Naive B cell (primary cell): ENCODE data around the gene KCND2. TPM values are rescaled to one million over a fixed set of nuclear protein-coding genes. Genes with fewer than 3 reads are reported as not detected.

ENCODE experiments used
- ATAC-seq, 2 donors: fragments of 150-1000 bp; cut with Tn5 transposase; 2 replicates each; pipeline ENCODE4 v1.10.0; 2021; ENCODE audit warnings: low read depth in 2 of 2, mild to moderate bottlenecking in 2 of 2, moderate library complexity in 2 of 2
- DNase-seq: peaks from one replicate; pipeline ENCODE4 v3.0.0; 2022
- H3K27ac Mint-ChIP-seq, 6 donors: one replicate each; pipeline ENCODE4 v1.8.0; 2020 to 2022; ENCODE audit warnings: mild to moderate bottlenecking in 6 of 6, mixed read lengths in 6 of 6, moderate library complexity in 5 of 6, inconsistent platforms in 2 of 6
- H3K27me3 Mint-ChIP-seq, 3 donors: one replicate each; pipeline ENCODE4 v1.8.0; 2021 to 2022; ENCODE audit warnings: mixed read lengths in 3 of 3, mild to moderate bottlenecking in 1 of 3
- H3K36me3 Mint-ChIP-seq, 2 donors: one replicate each; pipeline ENCODE4 v1.8.0; 2020 to 2022; ENCODE audit warnings: mixed read lengths in 2 of 2, inconsistent platforms in 1 of 2, mild to moderate bottlenecking in 1 of 2
- H3K4me1 Mint-ChIP-seq, 3 donors: one replicate each; pipeline ENCODE4 v1.8.0; 2020 to 2022; ENCODE audit warnings: mixed read lengths in 3 of 3, inconsistent platforms in 1 of 3, mild to moderate bottlenecking in 1 of 3, moderate library complexity in 1 of 3
- H3K4me3 Mint-ChIP-seq, 8 donors: one replicate each; pipeline ENCODE4 v1.8.0; 2020 to 2022; ENCODE audit warnings: mild to moderate bottlenecking in 8 of 8, mixed read lengths in 8 of 8, moderate library complexity in 8 of 8, inconsistent platforms in 2 of 8
- H3K9me3 Mint-ChIP-seq, 7 donors: one replicate each; pipeline ENCODE4 v1.8.0; 2020 to 2022; ENCODE audit warnings: mixed read lengths in 7 of 7, mild to moderate bottlenecking in 5 of 7, inconsistent platforms in 2 of 7, moderate library complexity in 1 of 7
- polyA plus RNA-seq, 6 donors: library from polyadenylated mRNA; unstranded; fragments of 300-500 nt; fragmentation: Illumina TruSeq; gene quantifications; one replicate each; pipeline ENCODE4 v1.2.3, GENCODE V29; 2021; ENCODE audit warnings: low read depth in 6 of 6

Gene KCND2
- polyA plus RNA-seq, 6 donors from 2014 or later = not detected

DNA sequence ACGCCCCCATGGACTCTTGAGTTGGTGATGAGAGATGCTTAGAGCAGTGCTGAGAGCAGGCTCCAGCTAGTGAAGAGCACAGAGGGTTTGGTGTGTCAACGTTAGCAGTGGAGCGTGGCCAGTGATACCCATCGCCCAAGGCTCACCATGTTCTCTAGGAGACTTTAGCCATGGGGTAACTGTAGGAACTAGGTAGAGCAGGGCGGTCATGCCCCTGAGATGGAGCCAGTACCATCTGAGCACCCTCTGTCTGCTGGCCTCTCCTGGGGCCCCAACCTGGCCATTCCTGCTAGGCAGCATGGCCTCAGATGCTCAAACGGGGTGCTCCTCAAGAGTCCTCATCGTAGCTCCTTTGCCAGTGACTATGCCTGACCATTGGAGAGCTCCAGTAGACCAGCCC, 179.7 kb downstream of the KCND2 start:
- no peak for ATAC-seq

DNA sequence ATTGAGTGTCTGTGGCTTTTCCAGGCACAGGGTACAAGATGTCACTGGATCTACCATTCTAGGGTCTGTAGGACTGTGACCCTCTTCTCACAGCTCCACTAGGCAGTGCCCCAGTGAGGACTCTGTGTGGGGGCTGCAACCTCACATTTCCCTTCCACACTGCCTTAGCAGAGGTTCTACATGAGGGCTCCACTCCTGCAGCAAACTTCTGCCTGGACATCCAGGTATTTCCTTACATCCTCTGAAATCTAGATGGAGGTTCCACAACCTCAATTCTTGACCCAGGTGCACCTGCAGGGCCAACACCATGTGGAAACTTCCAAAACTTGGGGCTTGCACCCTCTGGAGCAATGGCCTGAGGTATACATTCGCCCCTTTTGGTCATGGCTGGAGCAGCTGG, 183.7 kb downstream of the KCND2 start:
- H3K4me3 Mint-ChIP-seq = no peak overlapping the region
- H3K27ac Mint-ChIP-seq = no peak overlapping the region
- DNase-seq = no peak
- no peaks in the 10 kb centered on the region for H3K4me1 Mint-ChIP-seq
- H3K27me3 Mint-ChIP-seq = no peaks in the 10 kb centered on the region
- peaks cover 0 to 7% of the 10 kb centered on the region in 2 donors for H3K36me3 Mint-ChIP-seq
- peaks cover 3 to 32% (median 19%) of the 10 kb centered on the region in 7 donors for H3K9me3 Mint-ChIP-seq
- no peak for ATAC-seq

More for the DNA sequence above, 179.7 kb downstream of the KCND2 start:
- DNase-seq = no peak
- Mint-ChIP-seq H3K36me3 (peaks cover 0 to 7% of the 10 kb centered on the region in 2 donors), H3K4me3 (no peak overlapping the region), H3K27me3 (no peaks in the 10 kb centered on the region), H3K27ac (no peak overlapping the region), H3K4me1 (no peaks in the 10 kb centered on the region), H3K9me3 (peaks cover 7 to 26% (median 17%) of the 10 kb centered on the region in 7 donors)

DNA sequence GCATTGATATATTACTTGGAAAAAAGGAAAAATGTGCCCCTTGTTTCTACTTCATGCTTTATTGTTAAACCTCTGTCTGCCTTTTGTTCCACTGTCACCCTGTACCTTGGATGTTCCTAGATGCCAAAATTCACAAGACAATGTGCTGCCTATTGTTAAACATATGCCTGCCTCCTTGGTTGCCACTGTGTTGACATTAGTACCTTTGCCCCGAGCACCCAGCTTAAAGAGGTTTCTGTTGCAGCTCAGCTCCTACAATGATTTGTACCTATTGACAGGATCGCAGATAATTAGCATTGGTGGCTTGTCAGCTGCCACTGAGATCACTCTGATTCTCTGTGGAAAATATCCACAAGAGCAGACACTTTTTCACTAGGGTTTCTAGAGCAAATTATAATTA, 188.0 kb downstream of the KCND2 start:
- H3K9me3 Mint-ChIP-seq = peaks cover 1 to 18% (median 12%) of the 10 kb centered on the region in 7 donors
- ATAC-seq (no peak), DNase-seq (no peak)
- H3K27ac Mint-ChIP-seq = no peak overlapping the region
- no peak overlapping the region for H3K4me3 Mint-ChIP-seq
- no peaks in the 10 kb centered on the region for H3K27me3 Mint-ChIP-seq
- H3K36me3 Mint-ChIP-seq = peaks cover 0 to 7% of the 10 kb centered on the region in 2 donors
- no peaks in the 10 kb centered on the region for H3K4me1 Mint-ChIP-seq

DNA sequence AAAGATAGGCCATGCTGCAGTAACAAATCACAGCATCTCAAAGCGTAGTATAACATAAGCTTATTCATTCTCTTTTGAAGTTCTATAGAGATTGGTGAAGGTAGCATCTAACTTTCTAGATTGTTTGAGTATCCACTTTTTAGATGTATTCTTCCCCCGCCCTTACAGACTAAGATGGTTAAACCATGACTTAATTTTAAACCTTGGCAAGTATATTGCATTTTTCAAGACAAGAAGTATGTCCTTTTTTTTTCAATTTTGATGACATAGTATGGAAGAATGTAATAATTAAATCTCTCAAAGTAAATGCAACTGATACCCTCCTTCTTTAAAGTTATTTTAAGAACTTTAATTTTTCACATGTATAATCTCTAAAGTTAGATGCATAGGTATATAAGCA, 190.0 kb downstream of the KCND2 start:
- peaks cover 0 to 9% (median 2%) of the 10 kb centered on the region in 7 donors for H3K9me3 Mint-ChIP-seq
- H3K27me3 Mint-ChIP-seq = no peaks in the 10 kb centered on the region
- H3K27ac Mint-ChIP-seq = no peak overlapping the region
- ATAC-seq (no peak), DNase-seq (no peak)
- H3K36me3 Mint-ChIP-seq = no peaks in the 10 kb centered on the region
- no peaks in the 10 kb centered on the region for H3K4me1 Mint-ChIP-seq
- H3K4me3 Mint-ChIP-seq = no peak overlapping the region

DNA sequence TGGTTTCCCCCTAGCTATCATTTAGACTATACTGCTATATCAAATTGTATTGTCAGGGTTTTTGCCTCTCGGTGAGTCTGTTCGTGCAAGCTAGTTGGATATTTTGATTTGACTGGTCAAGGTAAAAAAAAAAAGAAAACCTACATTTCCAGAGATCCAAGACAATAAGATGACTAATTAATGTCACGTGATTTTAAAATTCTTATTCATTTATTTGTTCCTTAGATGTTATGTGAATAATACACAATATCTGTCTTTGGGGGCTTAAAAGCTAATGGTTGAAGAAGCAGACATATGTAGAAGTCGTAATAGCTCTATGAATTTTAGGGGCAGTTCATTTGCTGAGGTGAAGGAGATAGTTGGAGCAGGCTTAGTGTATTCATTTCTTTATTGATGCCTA, 191.1 kb downstream of the KCND2 start:
- Mint-ChIP-seq H3K36me3 (no peaks in the 10 kb centered on the region), H3K4me1 (no peaks in the 10 kb centered on the region), H3K27ac (no peak overlapping the region), H3K27me3 (no peaks in the 10 kb centered on the region), H3K9me3 (peaks cover 0 to 9% (median 0%) of the 10 kb centered on the region in 7 donors), H3K4me3 (no peak overlapping the region)
- DNase-seq (no peak), ATAC-seq (no peak)

DNA sequence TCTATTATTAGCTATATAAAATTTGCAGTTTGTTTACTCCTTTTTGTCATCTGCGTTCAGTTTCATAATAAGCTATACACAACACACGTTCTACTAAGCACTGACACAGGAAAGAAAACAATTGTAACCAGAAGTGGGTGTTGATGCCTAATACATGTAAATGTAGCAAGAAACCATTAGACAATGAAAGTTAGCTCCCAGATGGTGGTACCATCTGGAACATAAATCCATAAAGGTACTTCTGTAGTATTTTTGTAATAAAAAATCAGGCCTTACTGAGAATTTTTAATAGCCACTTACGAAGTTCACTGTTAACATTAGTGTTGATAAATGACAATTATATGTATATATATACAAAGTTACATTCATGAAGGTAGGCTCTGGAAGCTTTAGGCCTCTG, 194.7 kb downstream of the KCND2 start:
- Mint-ChIP-seq H3K4me1 (no peaks in the 10 kb centered on the region), H3K4me3 (no peak overlapping the region), H3K9me3 (peaks cover 0 to 9% (median 0%) of the 10 kb centered on the region in 7 donors)

DNA sequence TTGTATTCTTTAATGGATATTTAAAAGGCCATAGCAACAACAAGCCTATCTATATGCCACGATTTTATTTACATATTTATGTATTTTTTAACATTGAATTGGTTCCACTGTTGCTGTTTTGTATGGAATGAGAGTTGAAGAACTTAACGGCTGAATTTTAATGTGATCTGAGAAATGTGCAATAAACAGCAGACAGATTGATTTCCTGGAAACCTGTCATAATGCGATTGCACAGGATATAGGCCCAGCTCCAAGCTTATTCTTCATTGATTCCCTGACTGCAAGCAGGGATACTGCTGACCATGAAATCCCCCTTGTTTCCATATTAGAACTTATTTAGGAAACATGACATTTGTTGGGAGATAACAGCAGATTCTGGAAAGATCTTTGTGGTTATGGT, 195.6 kb downstream of the KCND2 start:
- DNase-seq (no peak), ATAC-seq (no peak)
- no peak overlapping the region for H3K4me3 Mint-ChIP-seq
- no peaks in the 10 kb centered on the region for H3K4me1 Mint-ChIP-seq
- no peak overlapping the region for H3K27ac Mint-ChIP-seq
- no peaks in the 10 kb centered on the region for H3K36me3 Mint-ChIP-seq
- H3K27me3 Mint-ChIP-seq = no peaks in the 10 kb centered on the region
- peaks cover 0 to 9% (median 0%) of the 10 kb centered on the region in 7 donors for H3K9me3 Mint-ChIP-seq

More for the DNA sequence above, 194.7 kb downstream of the KCND2 start:
- no peak for ATAC-seq
- Mint-ChIP-seq H3K27me3 (no peaks in the 10 kb centered on the region), H3K36me3 (no peaks in the 10 kb centered on the region), H3K27ac (no peak overlapping the region)
- DNase-seq = no peak

DNA sequence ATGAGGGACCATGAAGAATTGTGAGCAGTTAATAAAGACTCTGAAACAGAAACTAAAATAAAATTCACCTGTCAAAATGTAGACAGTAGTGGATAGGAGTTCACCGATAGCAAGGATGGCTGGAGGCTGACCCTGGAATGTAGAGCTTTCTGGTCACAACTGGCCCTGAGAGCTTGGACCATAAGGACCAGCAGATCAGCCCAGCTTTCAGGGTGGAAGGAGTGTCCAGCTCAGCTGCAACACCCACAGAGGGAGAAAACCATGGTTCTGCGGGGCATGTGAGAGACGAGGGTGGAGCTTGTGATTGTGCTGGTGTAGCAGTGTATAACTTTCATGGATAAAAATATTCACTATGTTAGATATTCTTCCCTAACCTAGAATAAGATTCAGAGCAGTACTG, 199.9 kb downstream of the KCND2 start:
- ATAC-seq (no peak), DNase-seq (no peak)
- no peak overlapping the region for H3K27ac Mint-ChIP-seq
- no peaks in the 10 kb centered on the region for H3K36me3 Mint-ChIP-seq
- H3K9me3 Mint-ChIP-seq = peaks cover 0 to 1% (median 0%) of the 10 kb centered on the region in 7 donors
- no peaks in the 10 kb centered on the region for H3K4me1 Mint-ChIP-seq
- H3K4me3 Mint-ChIP-seq = no peak overlapping the region
- no peaks in the 10 kb centered on the region for H3K27me3 Mint-ChIP-seq

DNA sequence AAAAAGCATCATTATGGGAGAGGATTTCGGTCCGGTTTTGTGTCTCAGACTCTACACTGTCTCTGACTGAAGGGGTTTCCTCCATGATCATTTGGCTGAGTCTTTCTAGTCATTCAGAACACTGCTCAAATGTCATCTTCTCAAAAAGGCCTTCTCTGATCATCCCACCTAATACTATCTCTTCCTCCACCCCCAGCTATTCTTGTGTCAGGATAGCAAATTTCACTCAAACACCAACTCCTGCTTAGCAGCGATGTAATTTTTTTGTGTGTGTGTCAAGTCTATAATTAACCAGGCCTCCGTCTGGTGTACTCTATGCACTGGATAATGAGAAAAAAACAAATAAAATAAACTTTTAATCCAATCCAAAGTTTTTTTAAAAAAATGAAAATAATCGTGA, 200.4 kb downstream of the KCND2 start:
- Mint-ChIP-seq H3K27me3 (no peaks in the 10 kb centered on the region), H3K9me3 (peaks cover 0 to 1% (median 0%) of the 10 kb centered on the region in 7 donors), H3K4me1 (no peaks in the 10 kb centered on the region), H3K4me3 (no peak overlapping the region), H3K27ac (no peak overlapping the region), H3K36me3 (no peaks in the 10 kb centered on the region)
- ATAC-seq = no peak
- DNase-seq = no peak

DNA sequence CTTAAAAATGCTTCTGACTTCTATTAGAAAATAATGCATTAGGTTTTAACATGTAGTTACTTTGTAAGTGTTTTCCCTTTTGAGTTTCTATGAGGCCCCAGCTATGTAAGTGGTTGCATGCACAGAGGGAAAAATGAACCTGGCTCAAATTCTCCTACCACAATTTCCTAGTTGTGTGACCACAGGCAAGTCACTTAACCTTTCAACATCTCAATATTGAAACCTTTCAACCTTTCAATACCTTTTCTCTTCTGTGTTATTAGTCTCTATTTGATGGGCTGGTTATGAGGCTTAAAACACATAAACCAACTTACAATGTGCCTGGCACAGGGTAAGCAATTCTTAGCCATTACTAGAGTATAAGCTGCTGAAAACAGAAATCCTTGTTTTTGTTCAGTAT, 203.0 kb downstream of the KCND2 start:
- Mint-ChIP-seq H3K27me3 (no peaks in the 10 kb centered on the region), H3K36me3 (no peaks in the 10 kb centered on the region), H3K9me3 (peaks cover 0 to 5% (median 0%) of the 10 kb centered on the region in 7 donors), H3K27ac (no peak overlapping the region), H3K4me1 (no peaks in the 10 kb centered on the region), H3K4me3 (no peak overlapping the region)
- ATAC-seq = no peak
- no peak for DNase-seq

DNA sequence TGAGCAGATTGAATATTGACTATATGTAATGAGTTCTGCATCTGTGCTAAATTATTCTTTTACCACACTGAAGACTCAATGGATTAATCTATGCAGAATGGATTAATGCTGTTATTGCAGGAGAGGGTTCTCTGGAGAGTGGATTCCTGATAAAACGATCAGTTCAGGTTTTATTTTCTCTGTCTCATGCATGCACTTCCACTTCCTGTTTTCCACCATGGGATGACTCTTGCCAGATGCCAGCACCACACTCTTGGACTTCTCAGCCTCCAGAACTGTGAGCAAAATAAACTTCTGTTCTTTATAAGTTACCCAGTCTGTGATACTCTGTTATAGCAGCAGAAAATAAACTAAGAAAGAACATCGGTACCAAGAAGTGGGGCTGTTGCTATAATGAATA, 207.5 kb downstream of the KCND2 start:
- ATAC-seq (no peak), DNase-seq (no peak)
- H3K27ac Mint-ChIP-seq = no peak overlapping the region
- no peaks in the 10 kb centered on the region for H3K36me3 Mint-ChIP-seq
- no peak overlapping the region for H3K4me3 Mint-ChIP-seq
- H3K27me3 Mint-ChIP-seq = no peaks in the 10 kb centered on the region
- peaks cover 0 to 9% (median 0%) of the 10 kb centered on the region in 7 donors for H3K9me3 Mint-ChIP-seq
- no peaks in the 10 kb centered on the region for H3K4me1 Mint-ChIP-seq

DNA sequence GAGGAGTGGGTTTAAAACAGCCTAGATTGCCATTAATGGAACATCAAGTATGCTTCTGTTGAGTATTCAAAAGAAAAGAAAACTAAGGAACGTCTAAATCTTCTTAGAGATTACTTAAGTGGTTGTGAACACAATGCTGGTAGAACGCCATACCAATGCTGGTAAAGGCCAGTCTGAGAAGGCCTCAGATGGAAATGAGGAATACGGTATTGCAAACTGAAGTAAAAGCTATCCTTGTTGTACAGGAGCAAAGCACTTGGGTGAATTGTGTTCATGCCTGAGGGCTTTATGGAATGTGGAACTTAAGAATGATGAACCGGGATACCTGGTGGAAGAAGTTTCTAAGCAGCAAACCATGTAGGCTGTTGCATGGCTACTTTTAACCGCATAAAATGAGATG, 208.0 kb downstream of the KCND2 start:
- Mint-ChIP-seq H3K27ac (no peak overlapping the region), H3K27me3 (no peaks in the 10 kb centered on the region)

DNA sequence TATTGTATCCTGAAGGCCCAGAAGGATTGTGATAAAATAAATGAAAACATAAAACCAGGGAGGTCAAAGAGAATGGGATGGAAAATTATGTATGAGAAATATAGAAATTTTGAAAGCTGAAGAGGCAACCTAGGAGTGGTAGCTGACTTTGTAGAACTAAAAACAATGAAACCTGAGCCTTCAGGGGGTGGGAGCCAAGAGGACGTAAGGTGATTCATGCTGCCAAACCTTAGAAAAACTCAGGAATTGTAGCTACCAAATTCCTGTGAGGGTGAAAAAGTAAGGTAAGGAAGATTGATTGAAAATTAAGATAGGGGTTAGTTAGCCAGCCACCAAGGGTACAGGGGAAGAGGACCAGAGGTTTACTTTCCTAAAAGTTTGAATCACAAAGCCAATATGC, 213.2 kb downstream of the KCND2 start:
- ATAC-seq = no peak
- peaks cover 0 to 5% (median 0%) of the 10 kb centered on the region in 7 donors for H3K9me3 Mint-ChIP-seq
- no peak for DNase-seq
- no peak overlapping the region for H3K27ac Mint-ChIP-seq
- H3K36me3 Mint-ChIP-seq = no peaks in the 10 kb centered on the region
- H3K27me3 Mint-ChIP-seq = no peaks in the 10 kb centered on the region
- H3K4me3 Mint-ChIP-seq = no peak overlapping the region
- no peaks in the 10 kb centered on the region for H3K4me1 Mint-ChIP-seq

More for the DNA sequence above, 208.0 kb downstream of the KCND2 start:
- DNase-seq (no peak), ATAC-seq (no peak)
- Mint-ChIP-seq H3K36me3 (no peaks in the 10 kb centered on the region), H3K9me3 (peaks cover 0 to 9% (median 0%) of the 10 kb centered on the region in 7 donors), H3K4me1 (no peaks in the 10 kb centered on the region), H3K4me3 (no peak overlapping the region)

DNA sequence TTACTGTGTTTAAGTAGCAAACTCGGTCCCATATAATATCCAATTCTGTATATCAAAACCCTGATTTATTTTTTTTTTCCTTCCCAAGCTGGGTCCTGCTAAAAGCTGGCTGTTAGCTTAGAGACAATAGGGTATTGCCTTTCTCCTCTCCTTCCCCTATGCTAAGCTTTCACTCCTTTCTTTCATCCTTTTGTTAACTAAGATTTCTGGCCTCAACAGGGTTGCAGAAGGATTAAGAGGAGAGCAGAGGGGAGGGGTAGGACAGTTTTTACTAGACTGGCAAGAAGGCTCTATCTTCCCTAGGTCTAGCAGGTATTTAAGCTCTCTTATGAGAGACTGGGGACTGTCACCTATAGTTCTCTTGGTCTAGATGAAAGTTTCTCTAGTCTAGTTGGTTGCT, 229.2 kb downstream of the KCND2 start:
- ATAC-seq = no peak
- no peak for DNase-seq
- no peak overlapping the region for H3K4me3 Mint-ChIP-seq
- no peaks in the 10 kb centered on the region for H3K36me3 Mint-ChIP-seq
- H3K4me1 Mint-ChIP-seq = no peaks in the 10 kb centered on the region
- H3K27ac Mint-ChIP-seq = no peak overlapping the region
- peaks cover 0 to 2% (median 0%) of the 10 kb centered on the region in 7 donors for H3K9me3 Mint-ChIP-seq
- no peaks in the 10 kb centered on the region for H3K27me3 Mint-ChIP-seq

DNA sequence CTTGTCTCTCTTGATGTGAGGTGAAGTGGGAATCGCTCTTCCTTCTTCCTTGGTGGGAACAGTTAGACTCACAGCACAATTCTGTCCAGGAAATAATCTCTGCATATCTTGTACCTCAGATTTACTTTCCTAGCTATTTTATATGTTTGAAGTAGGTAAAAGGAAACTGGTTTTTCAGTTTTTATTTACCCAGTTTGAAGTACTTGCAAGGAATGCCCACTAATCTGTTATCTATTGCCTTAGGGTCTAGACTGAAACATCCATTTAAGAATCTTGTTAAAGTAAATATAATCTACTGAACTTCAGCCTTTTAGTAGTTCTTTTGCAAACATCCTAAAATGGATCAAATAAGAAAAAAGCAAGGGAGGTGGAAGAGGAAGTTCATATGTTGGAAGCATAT, 229.8 kb downstream of the KCND2 start:
- H3K4me3 Mint-ChIP-seq = no peak overlapping the region
- DNase-seq = no peak
- no peaks in the 10 kb centered on the region for H3K4me1 Mint-ChIP-seq
- no peaks in the 10 kb centered on the region for H3K27me3 Mint-ChIP-seq
- H3K27ac Mint-ChIP-seq = no peak overlapping the region
- ATAC-seq = no peak
- no peaks in the 10 kb centered on the region for H3K9me3 Mint-ChIP-seq
- no peaks in the 10 kb centered on the region for H3K36me3 Mint-ChIP-seq
